Endothelial cell of umbilical vein (primary cell): ENCODE measurements around the gene HYPK. TPM values are rescaled to one million over a fixed set of nuclear protein-coding genes. Genes with fewer than 3 reads are reported as not detected.

ENCODE experiments used
- BruUV-seq: library from RNA; stranded (reverse); fragments of 400-500 nt; replicated peaks from 2 replicates; lab custom pipeline; 2021; lab: Mats Ljungman, UMichigan
- CTCF ChIA-PET: fragments of 300-600, 350-600 bp; sonication (Branson Sonifier 250); formaldehyde crosslinking; loops from one replicate; lab custom pipeline; 2021; ENCODE audit warnings: antibody characterized with exemption, inconsistent platforms; lab: Charles Lee
- POLR2A ChIA-PET: fragments of 300-600, 350-600 bp; sonication (Branson Sonifier 250); formaldehyde crosslinking; loops from one replicate; lab custom pipeline; 2021; ENCODE audit warnings: antibody characterized with exemption, inconsistent platforms; lab: Charles Lee
- DNase-seq: peaks from one replicate; pipeline ENCODE4 v3.0.0-alpha.2; 2011; ENCODE audit warnings: low read depth, low spot score
- FAIRE-seq: peaks from 2 replicates; lab custom pipeline; 2011; peaks lifted over from hg19 to GRCh38; lab: Jason Lieb, UNC
- H2AFZ ChIP-seq: 2 replicates; pipeline ENCODE4 v1.6.0; 2012; ENCODE audit warnings: low read depth, low read length, control low read depth, inconsistent platforms
- H3K27ac ChIP-seq: 2 replicates; pipeline ENCODE4 v1.5.1; 2011; ENCODE audit warnings: low read depth, mild to moderate bottlenecking, control low read depth, low read length, moderate library complexity; ENCODE audit not compliant: insufficient read depth
- H3K27me3 ChIP-seq, 2 experiments: 2 replicates each; pipeline versions ENCODE4 v1.6.0 to v1.6.1; 2011; ENCODE audit warnings: low read length in 2 of 2, mixed read lengths in 1 of 2; ENCODE audit not compliant: control insufficient read depth in 2 of 2, insufficient read depth in 2 of 2
- H3K36me3 ChIP-seq, 2 experiments: 2 replicates in 1 of 2; 3 replicates in 1 of 2; pipeline ENCODE4 v1.5.1; 2011; ENCODE audit warnings: low read length in 2 of 2, mild to moderate bottlenecking in 1 of 2, moderate library complexity in 1 of 2; ENCODE audit not compliant: control insufficient read depth in 2 of 2, insufficient read depth in 2 of 2; ENCODE audit errors: extremely low read depth in 1 of 2
- H3K4me1 ChIP-seq: 3 replicates; pipeline ENCODE4 v1.5.1; 2011; ENCODE audit warnings: mild to moderate bottlenecking, low read length; ENCODE audit not compliant: control insufficient read depth, insufficient read depth; ENCODE audit errors: extremely low read depth
- H3K4me2 ChIP-seq: 2 replicates; pipeline ENCODE4 v1.6.1; 2011; ENCODE audit warnings: low read length, control low read depth, mixed read lengths; ENCODE audit not compliant: insufficient read depth
- H3K4me3 ChIP-seq, 3 experiments: fragments of 200-600 bp in 1 of 3; sonication (generic), shearing (Covaris generic) in 1 of 3; replicated peaks in 1 of 3; 2 replicates each; pipeline ENCODE4 v1.5.1; 2011 to 2016; ENCODE audit warnings: control low read depth in 3 of 3, low read length in 3 of 3, mild to moderate bottlenecking in 2 of 3, inconsistent platforms in 1 of 3, low read depth in 1 of 3, moderate library complexity in 1 of 3; ENCODE audit not compliant: insufficient read depth in 1 of 3
- H3K79me2 ChIP-seq: 2 replicates; pipeline ENCODE4 v1.6.0; 2012; ENCODE audit warnings: low read length, inconsistent platforms; ENCODE audit not compliant: control insufficient read depth, insufficient read depth
- H3K9ac ChIP-seq: replicated peaks from 2 replicates; pipeline ENCODE3; 2011; ENCODE audit warnings: low read length, control low read depth; ENCODE audit not compliant: insufficient read depth; ENCODE audit errors: extremely low read depth
- H3K9me1 ChIP-seq: replicated peaks from 3 replicates; pipeline ENCODE4 v1.6.0; 2011; ENCODE audit warnings: mild to moderate bottlenecking, low read length; ENCODE audit not compliant: control insufficient read depth, insufficient read depth; ENCODE audit errors: extremely low read depth
- H3K9me3 ChIP-seq: replicated peaks from 2 replicates; pipeline ENCODE4 v1.5.1; 2012; ENCODE audit warnings: low read length, inconsistent platforms; ENCODE audit not compliant: control insufficient read depth, insufficient read depth
- H4K20me1 ChIP-seq: replicated peaks from 2 replicates; pipeline ENCODE3; 2011; ENCODE audit warnings: mild to moderate bottlenecking, low read length; ENCODE audit not compliant: control insufficient read depth, insufficient read depth; ENCODE audit errors: extremely low read depth
- EZH2 ChIP-seq: IDR thresholded peaks from 2 replicates; pipeline ENCODE4 v1.6.1; 2012; ENCODE audit warnings: borderline replicate concordance, low read depth, mild to moderate bottlenecking, moderate library complexity, low read length, inconsistent platforms; ENCODE audit not compliant: severe bottlenecking
- FOS ChIP-seq: IDR thresholded peaks from 2 replicates; pipeline ENCODE4 v1.6.1; 2011; ENCODE audit warnings: mild to moderate bottlenecking, low read length, moderate library complexity, borderline replicate concordance; ENCODE audit not compliant: insufficient read depth
- GATA2 ChIP-seq: IDR thresholded peaks from 2 replicates; pipeline ENCODE4 v1.7.0; 2011; ENCODE audit warnings: low read depth, mild to moderate bottlenecking, moderate library complexity, mixed read lengths, low read length; ENCODE audit not compliant: insufficient read length, insufficient read depth
- JUN ChIP-seq: IDR thresholded peaks from 2 replicates; pipeline ENCODE4 v1.6.1; 2011; ENCODE audit warnings: borderline replicate concordance, low read depth; ENCODE audit not compliant: insufficient read length, insufficient read depth
- MYC ChIP-seq: IDR thresholded peaks from one replicate; pipeline ENCODE4 v1.6.1; 2011; ENCODE audit warnings: mild to moderate bottlenecking, low read depth, low read length
- POLR2A ChIP-seq: IDR thresholded peaks from 2 replicates; pipeline ENCODE4 v1.6.1; 2012; ENCODE audit warnings: low read depth, mild to moderate bottlenecking, control low read depth, low read length
- POLR2AphosphoS5 ChIP-seq: IDR thresholded peaks from 2 replicates; pipeline ENCODE4 v1.6.1; 2012; ENCODE audit warnings: low read depth, mild to moderate bottlenecking, control low read depth, low read length, moderate library complexity; ENCODE audit not compliant: insufficient read depth
- dilution Hi-C: fragments of 300-500 bp; cut with MboI; formaldehyde crosslinking; loops from one replicate; pipeline ENCODE4 v1.15.0; 2019; ENCODE audit warnings: low sequenced_read_pairs; ENCODE audit not compliant: extremely low pct_ligation_motif_present
- intact Hi-C: fragments of 100-400 bp; cut with micrococcal nuclease; formaldehyde crosslinking; loops from one replicate; pipeline ENCODE4 v1.10.0; 2022
- polyA plus RNA-seq, 4 experiments: library from polyadenylated mRNA; depleted of rRNA in 3 of 4; stranded (reverse) in 3 of 4; unstranded in 1 of 4; fragments of >200 nt; gene quantifications; 2 replicates each; pipeline versions ENCODE4 v1.2.1 to v1.2.3, GENCODE V29; 2011 to 2012; ENCODE audit warnings: missing spikeins in 1 of 4
- total RNA-seq: library from RNA; stranded (reverse); gene quantifications from 2 replicates; pipeline ENCODE4 v1.2.3, GENCODE V29; 2021
- TF ChIP-seq, protein P1 (sequence below), 2 donors: IDR thresholded peaks; 1 replicate in 1 of 2; 2 replicates in 1 of 2; pipeline ENCODE4 v1.5.1; 2011; ENCODE audit warnings: low read length in 2 of 2, mild to moderate bottlenecking in 2 of 2, moderate library complexity in 2 of 2, control low read depth in 1 of 2, inconsistent platforms in 1 of 2, low read depth in 1 of 2; ENCODE audit not compliant: insufficient read depth in 1 of 2; ENCODE audit errors: extremely low read depth in 1 of 2
- TF ChIP-seq, protein P2 (sequence below): IDR thresholded peaks from 2 replicates; pipeline ENCODE4 v1.6.1; 2011; ENCODE audit not compliant: insufficient read depth, insufficient read length

The HYPK gene
- total and polyA plus RNA-seq, 2 donors (not counting 3 experiments of a cell fraction or from before 2014, with no cell fraction given) = 5.2 to 17.8 TPM

DNA sequence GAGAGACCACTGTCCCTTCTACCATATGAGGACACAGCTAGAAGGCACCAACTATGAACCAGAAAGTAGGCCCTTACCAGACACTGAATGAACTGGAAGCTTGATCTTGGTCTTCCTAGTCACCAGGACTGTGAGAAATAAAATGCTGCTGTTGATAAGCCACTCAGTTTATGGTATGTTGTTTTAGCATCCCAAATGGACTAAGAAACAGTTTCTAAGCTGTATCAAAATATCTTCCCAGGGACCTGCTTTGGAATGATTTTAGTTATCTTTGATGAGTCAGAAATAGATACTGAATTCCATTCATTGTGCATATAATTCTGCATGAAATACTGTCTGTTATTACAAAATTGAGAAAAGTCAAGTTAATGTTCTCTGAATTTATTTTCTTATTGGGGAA is 45.0 kb downstream of the HYPK start:
- intact Hi-C loops = no loop called here
- BruUV-seq = no TSS peak
- no peak for DNase-seq

DNA sequence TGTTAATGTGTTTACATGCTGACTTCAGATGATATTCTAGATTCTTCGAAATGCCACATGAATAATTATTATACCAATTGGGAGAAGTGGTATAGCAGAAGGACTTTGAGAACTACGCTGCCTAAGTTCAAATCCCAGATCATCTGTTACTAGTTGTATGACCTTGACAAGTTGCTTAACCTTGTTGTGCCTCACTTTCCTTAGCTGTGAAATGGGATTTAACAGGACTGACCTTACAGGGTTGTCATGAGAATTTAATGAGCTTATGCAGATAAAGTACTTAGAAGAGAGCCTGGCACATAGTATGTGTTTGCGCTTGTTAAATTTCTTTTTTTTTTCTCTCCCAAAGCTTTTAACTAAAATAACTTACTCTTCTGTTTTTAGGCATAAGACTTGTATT is 50.9 kb downstream of the HYPK start:
- Histone ChIP-seq H2AFZ (no peak overlapping the region), H3K9ac (no peak overlapping the region), H3K27me3 (no peaks in the 10 kb centered on the region), H3K4me2 (no peak overlapping the region), H4K20me1 (no peaks in the 10 kb centered on the region), H3K9me1 (no peaks in the 10 kb centered on the region), H3K36me3 (peaks cover 0 to 7% of the 10 kb centered on the region in 2 experiments), H3K79me2 (no peaks in the 10 kb centered on the region), H3K27ac (no peak overlapping the region), H3K4me1 (no peaks in the 10 kb centered on the region), H3K9me3 (no peaks in the 10 kb centered on the region), H3K4me3 (no peak overlapping the region)
- dilution Hi-C loops = no loop called here
- ChIA-PET CTCF (interaction anchor here (1.3 kb wide), 1 partner anchor 15 kb away, joined by 4 read pairs; no protein-coding TSS in a partner anchor), POLR2A (no interaction called here)
- TF ChIP-seq MYC (no peak), POLR2AphosphoS5 (no peak), EZH2 (no peak), POLR2A (no peak), GATA2 (no peak), JUN (no peak), FOS (no peak)
- TF ChIP-seq, protein P1, sequence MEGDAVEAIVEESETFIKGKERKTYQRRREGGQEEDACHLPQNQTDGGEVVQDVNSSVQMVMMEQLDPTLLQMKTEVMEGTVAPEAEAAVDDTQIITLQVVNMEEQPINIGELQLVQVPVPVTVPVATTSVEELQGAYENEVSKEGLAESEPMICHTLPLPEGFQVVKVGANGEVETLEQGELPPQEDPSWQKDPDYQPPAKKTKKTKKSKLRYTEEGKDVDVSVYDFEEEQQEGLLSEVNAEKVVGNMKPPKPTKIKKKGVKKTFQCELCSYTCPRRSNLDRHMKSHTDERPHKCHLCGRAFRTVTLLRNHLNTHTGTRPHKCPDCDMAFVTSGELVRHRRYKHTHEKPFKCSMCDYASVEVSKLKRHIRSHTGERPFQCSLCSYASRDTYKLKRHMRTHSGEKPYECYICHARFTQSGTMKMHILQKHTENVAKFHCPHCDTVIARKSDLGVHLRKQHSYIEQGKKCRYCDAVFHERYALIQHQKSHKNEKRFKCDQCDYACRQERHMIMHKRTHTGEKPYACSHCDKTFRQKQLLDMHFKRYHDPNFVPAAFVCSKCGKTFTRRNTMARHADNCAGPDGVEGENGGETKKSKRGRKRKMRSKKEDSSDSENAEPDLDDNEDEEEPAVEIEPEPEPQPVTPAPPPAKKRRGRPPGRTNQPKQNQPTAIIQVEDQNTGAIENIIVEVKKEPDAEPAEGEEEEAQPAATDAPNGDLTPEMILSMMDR (IDR thresholded peaks at IDR 0.05; ENCODE audit: extremely low read depth in 1 of 2, insufficient read depth in 1 of 2, low read depth in 1 of 2, low read length in 2 of 2) = no peak
- TF ChIP-seq, protein P2, sequence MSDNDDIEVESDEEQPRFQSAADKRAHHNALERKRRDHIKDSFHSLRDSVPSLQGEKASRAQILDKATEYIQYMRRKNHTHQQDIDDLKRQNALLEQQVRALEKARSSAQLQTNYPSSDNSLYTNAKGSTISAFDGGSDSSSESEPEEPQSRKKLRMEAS = no peak
- DNase-seq (no peak), FAIRE-seq (no peak)
- intact Hi-C loops = no loop called here
- BruUV-seq = no TSS peak

More for the DNA sequence above, 45.0 kb downstream of the HYPK start:
- TF ChIP-seq, protein P1 (IDR thresholded peaks at IDR 0.05; ENCODE audit: extremely low read depth in 1 of 2, insufficient read depth in 1 of 2, low read depth in 1 of 2, low read length in 2 of 2) = no peak
- no peak for TF ChIP-seq FOS
- Histone ChIP-seq H3K9me1 (no peaks in the 10 kb centered on the region), H3K36me3 (peaks cover 0 to 11% of the 10 kb centered on the region in 2 experiments), H3K4me3 (no peak overlapping the region), H3K79me2 (no peaks in the 10 kb centered on the region), H3K9me3 (no peaks in the 10 kb centered on the region), H3K9ac (no peak overlapping the region), H3K4me1 (no peaks in the 10 kb centered on the region), H3K4me2 (no peak overlapping the region), H2AFZ (no peak overlapping the region), H3K27ac (no peak overlapping the region), H3K27me3 (no peaks in the 10 kb centered on the region), H4K20me1 (no peaks in the 10 kb centered on the region)
- POLR2A ChIA-PET = no interaction called here
- no peak for FAIRE-seq
- CTCF ChIA-PET = no interaction called here
- dilution Hi-C loops = no loop called here
